ENCODE measurements around the gene ELF5. TPM values are rescaled to one million over a fixed set of nuclear protein-coding genes. Genes with fewer than 3 reads are reported as not detected.

The ELF5 gene
- total RNA-seq, 4 donors from 2014 or later: not detected

DNA sequence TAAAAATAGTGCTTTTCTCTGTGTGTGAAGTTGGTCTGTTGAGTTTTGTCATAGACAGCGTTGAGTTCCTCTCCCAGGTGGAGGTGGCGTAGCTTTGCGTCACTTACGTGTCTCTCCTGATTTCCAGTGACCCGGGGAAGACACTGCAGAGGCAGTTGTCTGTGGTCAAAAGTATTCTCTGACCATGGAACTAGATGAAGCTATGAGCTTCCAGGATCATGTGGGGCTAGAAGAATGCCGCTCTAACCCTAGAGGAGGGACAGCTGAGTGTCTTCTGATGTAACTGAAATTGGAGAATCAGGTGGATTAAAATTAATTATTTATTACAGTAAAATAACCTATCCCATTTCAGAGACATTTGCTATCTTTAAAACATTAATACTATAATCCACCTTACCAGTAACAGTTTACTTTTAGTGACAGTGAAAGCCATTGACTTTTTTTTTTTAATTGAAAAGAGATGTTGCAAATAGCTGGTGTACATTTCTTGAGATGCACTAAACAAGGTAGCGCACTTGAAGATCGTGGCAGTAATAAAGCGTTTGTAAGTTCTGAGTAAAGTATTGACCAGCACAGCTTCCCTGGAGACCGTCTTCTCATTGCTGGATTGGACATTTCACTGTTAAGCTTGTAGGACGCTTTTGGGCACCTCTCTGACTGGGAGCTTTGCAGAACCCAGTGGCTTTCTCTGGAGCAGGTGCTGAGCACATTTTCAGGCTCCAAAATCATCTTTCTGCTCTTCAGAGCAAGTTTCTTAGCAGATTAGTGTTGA, 65.2 kb downstream of the ELF5 start:
- TF ChIP-seq, protein P1, sequence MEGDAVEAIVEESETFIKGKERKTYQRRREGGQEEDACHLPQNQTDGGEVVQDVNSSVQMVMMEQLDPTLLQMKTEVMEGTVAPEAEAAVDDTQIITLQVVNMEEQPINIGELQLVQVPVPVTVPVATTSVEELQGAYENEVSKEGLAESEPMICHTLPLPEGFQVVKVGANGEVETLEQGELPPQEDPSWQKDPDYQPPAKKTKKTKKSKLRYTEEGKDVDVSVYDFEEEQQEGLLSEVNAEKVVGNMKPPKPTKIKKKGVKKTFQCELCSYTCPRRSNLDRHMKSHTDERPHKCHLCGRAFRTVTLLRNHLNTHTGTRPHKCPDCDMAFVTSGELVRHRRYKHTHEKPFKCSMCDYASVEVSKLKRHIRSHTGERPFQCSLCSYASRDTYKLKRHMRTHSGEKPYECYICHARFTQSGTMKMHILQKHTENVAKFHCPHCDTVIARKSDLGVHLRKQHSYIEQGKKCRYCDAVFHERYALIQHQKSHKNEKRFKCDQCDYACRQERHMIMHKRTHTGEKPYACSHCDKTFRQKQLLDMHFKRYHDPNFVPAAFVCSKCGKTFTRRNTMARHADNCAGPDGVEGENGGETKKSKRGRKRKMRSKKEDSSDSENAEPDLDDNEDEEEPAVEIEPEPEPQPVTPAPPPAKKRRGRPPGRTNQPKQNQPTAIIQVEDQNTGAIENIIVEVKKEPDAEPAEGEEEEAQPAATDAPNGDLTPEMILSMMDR (IDR thresholded peaks at IDR 0.05): no peak
- DNase-seq (ENCODE audit: low spot score): no peak
- no peak for ATAC-seq (ENCODE audit: low FRiP score)

DNA sequence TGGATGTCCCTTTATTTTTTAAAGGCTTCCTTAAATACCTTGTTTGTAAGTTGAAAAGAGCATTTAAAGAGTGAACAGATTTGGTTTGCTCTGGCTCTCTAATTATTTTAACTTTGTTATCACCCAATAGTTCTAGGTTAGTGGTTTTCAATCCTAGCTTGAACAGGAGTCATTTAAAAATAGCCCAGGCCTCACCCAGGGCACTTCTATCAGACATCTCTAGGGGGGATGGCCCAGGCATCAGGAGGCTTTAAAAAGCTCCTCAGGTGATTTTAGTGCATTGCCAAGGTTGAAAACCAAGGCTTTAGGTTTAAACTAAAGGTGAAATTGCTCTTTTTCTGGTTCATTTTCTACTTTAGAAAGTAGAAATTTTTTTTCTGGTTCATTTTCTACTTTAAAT, 66.5 kb downstream of the ELF5 start:
- ATAC-seq (ENCODE audit: low FRiP score): no peak
- TF ChIP-seq, protein P1 (IDR thresholded peaks at IDR 0.05): no peak
- no peak for DNase-seq (ENCODE audit: low spot score)

DNA sequence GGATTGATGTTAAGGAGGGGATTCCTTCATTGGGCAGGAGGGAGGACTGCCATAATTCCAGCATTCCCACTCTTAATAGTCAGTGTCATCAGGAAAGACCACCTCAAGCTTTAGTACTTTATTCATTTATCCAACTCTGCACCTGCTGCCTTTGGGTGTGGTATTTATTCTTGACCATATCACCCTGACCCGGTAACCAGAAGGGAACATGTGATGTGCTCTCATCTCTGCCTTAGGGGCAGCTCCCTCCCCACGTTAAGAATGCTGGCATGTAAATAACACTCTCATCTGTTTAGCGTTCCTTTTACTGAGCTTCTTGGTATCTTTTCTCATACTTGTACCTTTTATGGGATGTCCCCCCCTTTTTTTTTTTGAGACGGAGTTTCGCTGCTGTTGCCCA, 67.2 kb downstream of the ELF5 start:
- DNase-seq (ENCODE audit: low spot score) (no peak), ATAC-seq (ENCODE audit: low FRiP score) (no peak)
- TF ChIP-seq, protein P1 (IDR thresholded peaks at IDR 0.05): no peak

- TF ChIP-seq, protein P1 (IDR thresholded peaks at IDR 0.05): no peak
- DNase-seq (ENCODE audit: low spot score) (no peak), ATAC-seq (ENCODE audit: low FRiP score) (no peak)
These were observed 67.6 kb downstream of the ELF5 start for GRCh38 chr11:34445956-34446355.

DNA sequence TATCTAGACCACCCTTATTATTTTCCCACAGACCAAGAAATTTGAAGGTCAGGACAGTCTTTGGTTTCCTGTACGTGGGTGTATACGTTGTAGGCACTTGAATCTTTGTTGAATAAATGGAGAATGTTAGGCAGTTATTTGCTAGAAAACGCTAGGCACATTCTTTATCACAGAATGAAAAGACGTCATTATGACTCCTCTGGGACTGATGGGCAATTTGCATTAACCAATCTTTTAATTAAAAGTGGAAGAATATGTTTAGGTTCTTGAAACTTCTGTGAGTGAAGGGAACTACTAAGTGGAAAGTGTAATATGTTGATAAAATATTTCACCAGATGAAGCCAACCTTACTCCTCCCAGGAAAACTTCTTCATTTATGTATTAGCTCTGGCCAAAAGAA, 69.2 kb downstream of the ELF5 start:
- TF ChIP-seq, protein P1 (IDR thresholded peaks at IDR 0.05): no peak

DNA sequence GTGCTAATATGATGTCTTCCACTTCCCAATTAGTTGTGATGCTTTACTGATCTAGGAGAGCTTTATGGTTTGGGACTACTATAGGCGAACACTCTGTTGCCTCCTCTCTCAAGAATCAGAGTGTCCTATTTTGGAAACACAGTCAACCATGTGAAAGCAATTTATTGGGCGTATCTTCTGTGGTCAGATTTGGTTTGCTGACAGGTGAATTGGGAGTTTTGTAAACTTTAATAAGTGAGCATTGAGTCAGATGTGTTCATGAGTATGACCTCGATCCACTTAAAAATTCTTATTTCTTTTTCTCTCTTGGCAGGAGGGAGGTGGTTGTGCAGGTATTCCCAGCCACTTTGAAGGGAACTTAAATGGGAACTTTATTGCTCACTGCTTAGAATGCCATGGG, 70.5 kb downstream of the ELF5 start:
- no peak for ATAC-seq (ENCODE audit: low FRiP score)
- TF ChIP-seq, protein P1 (IDR thresholded peaks at IDR 0.05): no peak
- no peak for DNase-seq (ENCODE audit: low spot score)

More for the DNA sequence above, 69.2 kb downstream of the ELF5 start:
- no peak for ATAC-seq (ENCODE audit: low FRiP score)
- no peak for DNase-seq (ENCODE audit: low spot score)

DNA sequence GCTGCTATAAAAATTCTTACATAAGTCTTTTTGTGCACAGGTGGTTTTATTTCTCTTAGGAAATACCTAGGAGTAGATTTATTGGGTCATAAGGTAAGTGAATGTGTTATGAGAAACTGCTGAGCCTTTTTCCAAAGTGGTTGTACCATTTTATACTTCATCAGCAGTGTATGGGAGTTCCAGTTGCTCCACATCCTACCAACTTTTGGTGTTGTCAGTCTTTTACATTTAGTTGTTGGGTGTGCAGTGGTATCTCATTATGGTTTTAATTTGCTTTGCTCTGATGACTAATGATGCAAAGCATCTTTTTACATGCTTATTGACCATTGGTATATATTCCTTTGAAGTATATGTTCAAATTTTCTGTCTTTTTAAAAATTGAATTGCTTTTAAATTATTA, 71.8 kb downstream of the ELF5 start:
- TF ChIP-seq, protein P1 (IDR thresholded peaks at IDR 0.05): no peak
- DNase-seq (ENCODE audit: low spot score) (no peak), ATAC-seq (ENCODE audit: low FRiP score) (no peak)

All from omental fat pad (tissue), 4 donors.